ENCODE measurements around the gene TBC1D22B. TPM values are rescaled to one million over a fixed set of nuclear protein-coding genes. Genes with fewer than 3 reads are reported as not detected.

The TBC1D22B gene
- total and polyA plus RNA-seq, 9 of the 15 experiments (the other 6 are each of a cell fraction or from before 2014, with no cell fraction given), result 4.8 to 24.2 (median 13.5) TPM

- TF ChIP-seq PATZ1 (CRISPR knock-in tag; IDR thresholded peaks at IDR 0.05; ENCODE audit: borderline replicate concordance), result 0 out of 2 replicates have a peak, but pooled peaks have one; percentile 15
- no peak for TF ChIP-seq ZKSCAN8 (CRISPR knock-in tag; IDR thresholded peaks at IDR 0.05)
- TF ChIP-seq RNF2 (IDR thresholded peaks at IDR 0.05), result peak; percentile 53; the same call in 1 of the 2 replicates
- no peak for TF ChIP-seq GATA2 (CRISPR knock-in tag; IDR thresholded peaks at IDR 0.05)
- no peak for TF ChIP-seq ZNF707 (CRISPR knock-in tag; conservative IDR thresholded peaks at IDR 0.05)
- TF ChIP-seq POLR2A (conservative IDR thresholded peaks at IDR 0.05), result no peak
- TF ChIP-seq PTBP1 (IDR thresholded peaks at IDR 0.05; ENCODE audit: low read depth, low read length), result no peak
- TF ChIP-seq NR2C1 (IDR thresholded peaks at IDR 0.05), result no peak
- peak; percentile 46 for TF ChIP-seq NR2C1 (tag; IDR thresholded peaks at IDR 0.05)
- no peak for TF ChIP-seq NFXL1 (CRISPR knock-in tag; IDR thresholded peaks at IDR 0.05)
- 0 out of 2 replicates have a peak, but pooled peaks have one; percentile 24 for TF ChIP-seq NFRKB (IDR thresholded peaks at IDR 0.05; ENCODE audit: low read depth)
- peak; percentile 90; the same call in 1 of the 2 replicates for TF ChIP-seq RB1 (IDR thresholded peaks at IDR 0.05; ENCODE audit: low read depth)
- TF ChIP-seq ZNF316 (IDR thresholded peaks at IDR 0.05), result no peak
- peak; percentile 13; the same call in 1 of the 2 replicates for TF ChIP-seq TAL1 (IDR thresholded peaks at IDR 0.05)
- no peak for TF ChIP-seq SMARCB1 (IDR thresholded peaks at IDR 0.05; ENCODE audit: insufficient read length, low read depth)
- no peak for TF ChIP-seq IRF1 (CRISPR knock-in tag; IDR thresholded peaks at IDR 0.05; ENCODE audit: borderline replicate concordance)
- TF ChIP-seq SMARCA4 (IDR thresholded peaks at IDR 0.05), result peak; percentile 61
- TF ChIP-seq ZC3H11A (IDR thresholded peaks at IDR 0.05; ENCODE audit: low read depth, low read length), result no peak
- TF ChIP-seq UBTF (IDR thresholded peaks at IDR 0.05; ENCODE audit: borderline replicate concordance in 1 of 2, low read depth in 2 of 2, low read length in 2 of 2), result 0 out of 4 replicates have a peak, but pooled peaks of 1 of the 2 experiments have one; percentile 36
- no peak; the same call in 1 of the 2 replicates for TF ChIP-seq BACH1 (tag; IDR thresholded peaks at IDR 0.05)
- TF ChIP-seq ZNF507 (tag; conservative IDR thresholded peaks at IDR 0.05), result no peak
- TF ChIP-seq KLF10 (CRISPR knock-in tag; IDR thresholded peaks at IDR 0.05), result no peak
- no peak for TF ChIP-seq POLR2G (IDR thresholded peaks at IDR 0.05; ENCODE audit: low read depth, low read length)
- TF ChIP-seq ETV5 (CRISPR knock-in tag; IDR thresholded peaks at IDR 0.05; ENCODE audit: low read depth), result no peak
- no peak for TF ChIP-seq HEY1 (CRISPR knock-in tag; IDR thresholded peaks at IDR 0.05; ENCODE audit: borderline replicate concordance)
- no peak for TF ChIP-seq POLR3A (IDR thresholded peaks at IDR 0.05; ENCODE audit: borderline replicate concordance, extremely low read depth, insufficient read depth, insufficient read length)
Observed at GRCh38 chr6:37210313-37210968, 47.1 kb upstream of the TBC1D22B start (continued).
